Type B pancreatic cell (in vitro differentiated cells): ENCODE measurements around the gene HEYL. TPM values are rescaled to one million over a fixed set of nuclear protein-coding genes. Genes with fewer than 3 reads are reported as not detected.

Experiments
- DNase-seq: peaks from one replicate; pipeline ENCODE4 v3.0.0; 2021; ENCODE audit warnings: mixed read lengths; ENCODE audit not compliant: unreplicated experiment; ENCODE audit errors: extremely low spot score
- H3K27ac Mint-ChIP-seq: 2 replicates; pipeline ENCODE4 v1.8.0; 2021; ENCODE audit warnings: mild to moderate bottlenecking, mixed read lengths
- H3K27me3 Mint-ChIP-seq: 2 replicates; pipeline ENCODE4 v1.8.0; 2021; ENCODE audit warnings: mixed read lengths
- H3K36me3 Mint-ChIP-seq: 2 replicates; pipeline ENCODE4 v1.8.0; 2021; ENCODE audit warnings: mixed read lengths
- H3K4me1 Mint-ChIP-seq: one replicate; pipeline ENCODE4 v1.8.0; 2021; ENCODE audit warnings: mixed read lengths; ENCODE audit not compliant: unreplicated experiment
- H3K4me3 Mint-ChIP-seq: 2 replicates; pipeline ENCODE4 v1.8.0; 2021; ENCODE audit warnings: mild to moderate bottlenecking, mixed read lengths
- H3K9me3 Mint-ChIP-seq: 2 replicates; pipeline ENCODE4 v1.8.0; 2021; ENCODE audit warnings: mixed read lengths
- total RNA-seq: library from RNA; stranded (reverse); gene quantifications from 2 replicates; pipeline ENCODE4 v1.2.1, GENCODE V29; 2021; ENCODE audit warnings: low replicate concordance
- TF ChIP-seq, protein P1 (sequence below): fragments of 200-600 bp; sonication (generic); conservative IDR thresholded peaks from 2 replicates; pipeline ENCODE4 v1.5.0; 2021; ENCODE audit warnings: antibody characterized with exemption, mild to moderate bottlenecking

Gene HEYL
- total RNA-seq, 1 donor from 2014 or later = 4.3 TPM

- Mint-ChIP-seq H3K36me3 (no peaks in the 10 kb centered on the region), H3K4me3 (peak overlapping the region; percentile 21), H3K4me1 (peaks cover 5% of the 10 kb centered on the region), H3K9me3 (no peaks in the 10 kb centered on the region), H3K27ac (no peak overlapping the region), H3K27me3 (peaks cover 77% of the 10 kb centered on the region)
- TF ChIP-seq, protein P1, sequence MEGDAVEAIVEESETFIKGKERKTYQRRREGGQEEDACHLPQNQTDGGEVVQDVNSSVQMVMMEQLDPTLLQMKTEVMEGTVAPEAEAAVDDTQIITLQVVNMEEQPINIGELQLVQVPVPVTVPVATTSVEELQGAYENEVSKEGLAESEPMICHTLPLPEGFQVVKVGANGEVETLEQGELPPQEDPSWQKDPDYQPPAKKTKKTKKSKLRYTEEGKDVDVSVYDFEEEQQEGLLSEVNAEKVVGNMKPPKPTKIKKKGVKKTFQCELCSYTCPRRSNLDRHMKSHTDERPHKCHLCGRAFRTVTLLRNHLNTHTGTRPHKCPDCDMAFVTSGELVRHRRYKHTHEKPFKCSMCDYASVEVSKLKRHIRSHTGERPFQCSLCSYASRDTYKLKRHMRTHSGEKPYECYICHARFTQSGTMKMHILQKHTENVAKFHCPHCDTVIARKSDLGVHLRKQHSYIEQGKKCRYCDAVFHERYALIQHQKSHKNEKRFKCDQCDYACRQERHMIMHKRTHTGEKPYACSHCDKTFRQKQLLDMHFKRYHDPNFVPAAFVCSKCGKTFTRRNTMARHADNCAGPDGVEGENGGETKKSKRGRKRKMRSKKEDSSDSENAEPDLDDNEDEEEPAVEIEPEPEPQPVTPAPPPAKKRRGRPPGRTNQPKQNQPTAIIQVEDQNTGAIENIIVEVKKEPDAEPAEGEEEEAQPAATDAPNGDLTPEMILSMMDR = peak; percentile 89
- DNase-seq = no peak
Observed at GRCh38 chr1:39657923-39658485, 18.6 kb upstream of the HEYL start.

- no peak for DNase-seq
- Mint-ChIP-seq H3K9me3 (no peaks in the 10 kb centered on the region), H3K27ac (no peak overlapping the region), H3K27me3 (peaks cover 71% of the 10 kb centered on the region), H3K4me1 (peaks cover 5% of the 10 kb centered on the region), H3K36me3 (no peaks in the 10 kb centered on the region), H3K4me3 (no peak overlapping the region)
- TF ChIP-seq, protein P1 = no peak
Observed at GRCh38 chr1:39657402-39657801, 18.0 kb upstream of the HEYL start.

DNA sequence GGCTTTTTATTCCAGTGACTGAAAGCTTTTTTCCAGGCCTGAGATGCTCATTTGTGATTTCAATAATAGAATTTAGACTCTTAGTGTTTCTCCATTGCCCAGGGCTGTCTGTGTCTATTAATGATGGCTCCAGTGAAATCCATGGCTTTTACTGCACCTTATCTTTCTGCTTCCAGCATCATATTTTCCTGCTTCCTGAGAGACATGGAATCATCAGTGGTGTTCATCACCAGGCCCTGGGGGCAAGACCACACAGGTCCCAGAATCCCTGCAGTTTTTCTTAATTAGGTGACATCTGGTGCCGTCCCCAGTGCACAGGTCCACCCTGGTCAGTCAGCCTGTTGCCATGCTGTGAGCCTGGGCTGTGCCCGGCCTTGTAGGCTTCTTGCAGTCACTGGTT lies 16.9 kb upstream of the HEYL start:
- no peak for DNase-seq
- H3K9me3 Mint-ChIP-seq = no peaks in the 10 kb centered on the region
- TF ChIP-seq, protein P1 = no peak
- peaks cover 65% of the 10 kb centered on the region for H3K27me3 Mint-ChIP-seq
- H3K36me3 Mint-ChIP-seq = no peaks in the 10 kb centered on the region
- H3K27ac Mint-ChIP-seq = no peak overlapping the region
- H3K4me3 Mint-ChIP-seq = no peak overlapping the region
- peaks cover 5% of the 10 kb centered on the region for H3K4me1 Mint-ChIP-seq

DNA sequence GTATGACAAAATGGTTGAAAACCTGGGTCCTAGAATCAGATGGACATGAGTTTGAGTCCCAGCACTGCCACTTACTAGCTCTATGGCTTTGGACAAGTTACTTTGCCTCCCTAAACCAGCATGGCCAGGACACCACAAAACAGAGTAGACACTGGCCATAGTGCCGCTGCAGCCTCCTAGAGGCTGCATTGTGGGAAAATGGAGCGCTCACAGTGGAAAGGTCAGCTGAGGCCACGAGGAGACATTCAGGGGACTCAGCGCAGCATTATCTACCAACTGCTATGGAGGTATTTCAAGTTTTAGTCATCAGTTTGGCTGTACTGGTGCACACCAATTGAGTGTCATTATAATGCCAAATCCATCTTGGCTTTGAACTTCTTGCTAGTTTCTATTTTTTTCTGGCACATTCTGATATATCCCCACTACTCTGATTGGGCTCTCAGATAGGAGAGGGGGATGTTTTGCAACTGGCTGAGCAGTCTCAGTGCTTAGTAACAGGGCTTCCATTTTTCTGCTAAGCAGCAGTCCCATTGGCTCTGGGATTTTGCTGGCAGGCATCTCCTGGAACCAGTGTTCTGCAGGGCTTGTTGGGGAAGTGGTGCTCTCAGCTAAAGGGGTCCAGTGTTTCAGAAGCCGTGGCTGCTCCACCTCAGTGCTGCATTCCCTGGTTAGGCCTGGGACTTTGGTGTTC lies 16.3 kb upstream of the HEYL start:
- H3K4me1 Mint-ChIP-seq = peaks cover 5% of the 10 kb centered on the region
- no peaks in the 10 kb centered on the region for H3K36me3 Mint-ChIP-seq
- TF ChIP-seq, protein P1 = no peak
- no peaks in the 10 kb centered on the region for H3K9me3 Mint-ChIP-seq
- H3K27ac Mint-ChIP-seq = no peak overlapping the region
- no peak for DNase-seq
- H3K4me3 Mint-ChIP-seq = no peak overlapping the region
- H3K27me3 Mint-ChIP-seq = peaks cover 61% of the 10 kb centered on the region

- no peaks in the 10 kb centered on the region for H3K36me3 Mint-ChIP-seq
- TF ChIP-seq, protein P1 = no peak
- no peak overlapping the region for H3K27ac Mint-ChIP-seq
- H3K27me3 Mint-ChIP-seq = peaks cover 47% of the 10 kb centered on the region
- H3K4me3 Mint-ChIP-seq = no peak overlapping the region
- H3K9me3 Mint-ChIP-seq = no peaks in the 10 kb centered on the region
- H3K4me1 Mint-ChIP-seq = peaks cover 5% of the 10 kb centered on the region
- no peak for DNase-seq
Observed at GRCh38 chr1:39654291-39654690, 14.8 kb upstream of the HEYL start.
